Esophagus muscularis mucosa (tissue), 4 donors: ENCODE results near the gene MRPL51. TPM values are rescaled to one million over a fixed set of nuclear protein-coding genes. Genes with fewer than 3 reads are reported as not detected.
A peak's percentile ranks its signal among the peaks of the same experiment; 100 is the strongest.
"Not testable (repeated sequence)": the region's sequence is repeated elsewhere in the genome, so short reads cannot be mapped to it uniquely, and the experiment has no call there.

Experiments
- DNase-seq: peaks from one replicate; pipeline ENCODE4 v3.0.0-alpha.2; 2017; ENCODE audit errors: extremely low spot score
- H3K27ac ChIP-seq, 4 donors: fragments of 200-600 bp; sonication (generic); replicated peaks in 1 of 4; 1 replicate in 3 of 4; 2 replicates in 1 of 4; pipeline ENCODE4 v1.5.1; 2016 to 2019; ENCODE audit warnings: mild to moderate bottlenecking in 1 of 4
- H3K27me3 ChIP-seq, 4 donors: fragments of 200-600 bp; sonication (generic); one replicate each; pipeline versions ENCODE4 v1.5.1 to v1.6.0; 2016 to 2019
- H3K36me3 ChIP-seq, 4 donors: fragments of 200-600 bp; sonication (generic); one replicate each; pipeline ENCODE4 v1.5.1; 2016 to 2019
- H3K4me1 ChIP-seq, 4 donors: fragments of 200-600 bp; sonication (generic); one replicate each; pipeline ENCODE4 v1.5.1; 2016 to 2019
- H3K4me3 ChIP-seq, 4 donors: fragments of 200-600 bp; sonication (generic); 1 replicate in 2 of 4; 2 replicates in 2 of 4; pipeline ENCODE4 v1.5.1; 2016 to 2019; ENCODE audit warnings: mild to moderate bottlenecking in 4 of 4, moderate library complexity in 1 of 4
- H3K9me3 ChIP-seq, 4 donors: fragments of 200-600 bp; sonication (generic); 1 replicate in 3 of 4; 2 replicates in 1 of 4; pipeline ENCODE4 v1.5.1; 2016 to 2019
- EP300 ChIP-seq: sonication (generic); formaldehyde crosslinking; IDR thresholded peaks from one replicate; pipeline ENCODE4 v1.6.1; 2017; ENCODE audit warnings: antibody characterized with exemption
- POLR2A ChIP-seq: fragments of 450-650 bp; IDR thresholded peaks from one replicate; pipeline ENCODE4 v1.6.1; 2017; ENCODE audit warnings: antibody characterized with exemption, moderate library complexity, mild to moderate bottlenecking, low read depth
- POLR2AphosphoS5 ChIP-seq, 2 donors: sonication (generic); formaldehyde crosslinking; IDR thresholded peaks; one replicate each; pipeline ENCODE4 v1.6.1; 2017; ENCODE audit warnings: antibody characterized with exemption in 2 of 2
- WGBS: methylation state at CpG from one replicate; pipeline ENCODE4 v1.1.5; 2018; 5-methylcytosine and 5-hydroxymethylcytosine counted together
- intact Hi-C: fragments of 100-400 bp; cut with DNase I; formaldehyde crosslinking; loops from one replicate; pipeline ENCODE4 v1.15.1; 2023
- total RNA-seq, 4 donors: library from RNA; depleted of rRNA; stranded (reverse); fragments of >200 nt; gene quantifications; one replicate each; pipeline versions ENCODE4 v1.1.0 to v1.2.1, GENCODE V29; 2016
- TF ChIP-seq, protein P1 (sequence below), 3 experiments: fragments of 200-600 bp in 2 of 3; fragments of 450-650 bp in 1 of 3; sonication (generic) in 2 of 3; IDR thresholded peaks; one replicate each; pipeline ENCODE4 v1.5.1; 2017 to 2019; ENCODE audit warnings: antibody characterized with exemption in 3 of 3, mild to moderate bottlenecking in 2 of 3, moderate library complexity in 1 of 3

MRPL51 gene
- total RNA-seq, 4 donors from 2014 or later = 62.3 to 105 (median 81.3) TPM

GRCh38 chr12:6476489-6476888 lies 16.6 kb downstream of the MRPL51 start:
- Histone ChIP-seq H3K27ac (peak overlapping the region in 1 of 4 donors; percentile 6), H3K36me3 (no peaks in the 10 kb centered on the region), H3K27me3 (no peaks in the 10 kb centered on the region), H3K4me3 (no peak overlapping the region), H3K4me1 (peaks cover 1 to 2% (median 2%) of the 10 kb centered on the region in 4 donors), H3K9me3 (no peaks in the 10 kb centered on the region)
- TF ChIP-seq POLR2AphosphoS5 (IDR thresholded peaks at IDR 0.05) (no peak), POLR2A (no peak), EP300 (no peak)
- TF ChIP-seq, protein P1, sequence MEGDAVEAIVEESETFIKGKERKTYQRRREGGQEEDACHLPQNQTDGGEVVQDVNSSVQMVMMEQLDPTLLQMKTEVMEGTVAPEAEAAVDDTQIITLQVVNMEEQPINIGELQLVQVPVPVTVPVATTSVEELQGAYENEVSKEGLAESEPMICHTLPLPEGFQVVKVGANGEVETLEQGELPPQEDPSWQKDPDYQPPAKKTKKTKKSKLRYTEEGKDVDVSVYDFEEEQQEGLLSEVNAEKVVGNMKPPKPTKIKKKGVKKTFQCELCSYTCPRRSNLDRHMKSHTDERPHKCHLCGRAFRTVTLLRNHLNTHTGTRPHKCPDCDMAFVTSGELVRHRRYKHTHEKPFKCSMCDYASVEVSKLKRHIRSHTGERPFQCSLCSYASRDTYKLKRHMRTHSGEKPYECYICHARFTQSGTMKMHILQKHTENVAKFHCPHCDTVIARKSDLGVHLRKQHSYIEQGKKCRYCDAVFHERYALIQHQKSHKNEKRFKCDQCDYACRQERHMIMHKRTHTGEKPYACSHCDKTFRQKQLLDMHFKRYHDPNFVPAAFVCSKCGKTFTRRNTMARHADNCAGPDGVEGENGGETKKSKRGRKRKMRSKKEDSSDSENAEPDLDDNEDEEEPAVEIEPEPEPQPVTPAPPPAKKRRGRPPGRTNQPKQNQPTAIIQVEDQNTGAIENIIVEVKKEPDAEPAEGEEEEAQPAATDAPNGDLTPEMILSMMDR (IDR thresholded peaks at IDR 0.05) = no peak
- intact Hi-C loops = no loop called here
- no peak for DNase-seq
- 55% methylated on average over 3 of the region's 3 CpGs for WGBS

GRCh38 chr12:6475233-6475975 lies 17.7 kb downstream of the MRPL51 start:
- H3K27ac ChIP-seq, H3K4me1 ChIP-seq, intact Hi-C loops, H3K4me3 ChIP-seq, H3K27me3 ChIP-seq, H3K9me3 ChIP-seq, DNase-seq, H3K36me3 ChIP-seq: not testable (repeated sequence)
- 90% methylated on average over 26 of the region's 48 CpGs for WGBS

DNA sequence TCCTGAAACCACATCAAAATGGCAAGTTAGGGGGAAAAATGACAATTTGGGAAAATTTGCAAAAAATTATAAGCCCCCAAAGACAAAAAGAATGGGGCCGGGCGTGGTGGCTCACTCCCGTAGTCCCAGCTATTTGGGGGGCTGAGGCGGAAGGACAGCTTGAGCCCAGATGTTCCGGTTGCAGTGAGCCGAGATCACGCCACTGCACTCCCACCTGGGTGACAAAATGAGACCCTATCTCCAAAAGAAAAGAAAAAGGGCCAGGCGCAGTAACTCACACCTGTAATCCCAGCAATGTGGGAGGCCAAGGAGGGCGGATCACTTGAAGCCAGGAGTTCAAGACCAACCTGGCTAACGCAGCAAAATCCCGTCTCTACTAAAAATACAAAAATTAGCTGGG lies 20.6 kb downstream of the MRPL51 start:
- no peaks in the 10 kb centered on the region for H3K27me3 ChIP-seq
- TF ChIP-seq POLR2AphosphoS5 (IDR thresholded peaks at IDR 0.05) (no peak), POLR2A (no peak), EP300 (no peak)
- TF ChIP-seq, protein P1 (IDR thresholded peaks at IDR 0.05) = no peak
- H3K4me1 ChIP-seq = peaks cover 15 to 34% (median 32%) of the 10 kb centered on the region in 4 donors
- no peaks in the 10 kb centered on the region for H3K9me3 ChIP-seq
- WGBS = 79% methylated on average over 11 of the region's 11 CpGs
- H3K27ac ChIP-seq = no peak overlapping the region
- H3K36me3 ChIP-seq = peaks cover 0 to 7% (median 0%) of the 10 kb centered on the region in 4 donors
- intact Hi-C loops = no loop called here
- no peak overlapping the region for H3K4me3 ChIP-seq
- no peak for DNase-seq

DNA sequence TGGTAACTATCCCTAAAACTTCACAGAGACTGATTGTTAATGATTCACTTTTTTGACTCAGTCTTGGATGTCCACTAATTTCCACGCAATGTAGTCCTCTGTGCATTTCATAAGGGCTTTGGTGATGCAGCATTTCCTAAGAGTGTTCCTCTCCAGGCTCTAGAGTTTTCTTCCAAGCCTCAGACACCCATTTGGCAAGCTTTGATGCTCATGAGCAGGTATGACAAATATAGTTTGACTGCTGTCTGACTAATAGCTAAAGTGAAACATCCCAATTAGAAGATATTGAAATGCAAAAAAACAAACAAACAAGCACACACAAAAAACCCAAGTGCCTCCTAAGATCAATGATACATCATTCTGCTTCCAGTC lies 21.1 kb downstream of the MRPL51 start:
- H3K4me3 ChIP-seq = no peak overlapping the region
- 69% methylated on average over 1 of the region's 1 CpG for WGBS

More for the DNA sequence above, 21.1 kb downstream of the MRPL51 start:
- TF ChIP-seq, protein P1 (IDR thresholded peaks at IDR 0.05) = no peak
- TF ChIP-seq EP300 (no peak), POLR2A (no peak), POLR2AphosphoS5 (IDR thresholded peaks at IDR 0.05) (no peak)
- H3K9me3 ChIP-seq = no peaks in the 10 kb centered on the region
- no peak for DNase-seq
- H3K36me3 ChIP-seq = peaks cover 0 to 7% (median 0%) of the 10 kb centered on the region in 4 donors
- H3K27me3 ChIP-seq = no peaks in the 10 kb centered on the region
- H3K4me1 ChIP-seq = peaks cover 15 to 39% (median 36%) of the 10 kb centered on the region in 4 donors
- intact Hi-C loops = loop anchor here (2.0 kb wide), 1 partner anchor 61 kb away; no protein-coding TSS in a partner anchor
- no peak overlapping the region for H3K27ac ChIP-seq
